ENCODE results near the gene ENTREP3. TPM values are rescaled to one million over a fixed set of nuclear protein-coding genes. Genes with fewer than 3 reads are reported as not detected.

ENTREP3 gene, protein sequence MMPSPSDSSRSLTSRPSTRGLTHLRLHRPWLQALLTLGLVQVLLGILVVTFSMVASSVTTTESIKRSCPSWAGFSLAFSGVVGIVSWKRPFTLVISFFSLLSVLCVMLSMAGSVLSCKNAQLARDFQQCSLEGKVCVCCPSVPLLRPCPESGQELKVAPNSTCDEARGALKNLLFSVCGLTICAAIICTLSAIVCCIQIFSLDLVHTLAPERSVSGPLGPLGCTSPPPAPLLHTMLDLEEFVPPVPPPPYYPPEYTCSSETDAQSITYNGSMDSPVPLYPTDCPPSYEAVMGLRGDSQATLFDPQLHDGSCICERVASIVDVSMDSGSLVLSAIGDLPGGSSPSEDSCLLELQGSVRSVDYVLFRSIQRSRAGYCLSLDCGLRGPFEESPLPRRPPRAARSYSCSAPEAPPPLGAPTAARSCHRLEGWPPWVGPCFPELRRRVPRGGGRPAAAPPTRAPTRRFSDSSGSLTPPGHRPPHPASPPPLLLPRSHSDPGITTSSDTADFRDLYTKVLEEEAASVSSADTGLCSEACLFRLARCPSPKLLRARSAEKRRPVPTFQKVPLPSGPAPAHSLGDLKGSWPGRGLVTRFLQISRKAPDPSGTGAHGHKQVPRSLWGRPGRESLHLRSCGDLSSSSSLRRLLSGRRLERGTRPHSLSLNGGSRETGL
- 1 to 10 TPM; 8.6 to 9.3 TPM for total RNA-seq
- 3.5 to 4.1 reads per million in 2 donors for total RNA-seq

DNA sequence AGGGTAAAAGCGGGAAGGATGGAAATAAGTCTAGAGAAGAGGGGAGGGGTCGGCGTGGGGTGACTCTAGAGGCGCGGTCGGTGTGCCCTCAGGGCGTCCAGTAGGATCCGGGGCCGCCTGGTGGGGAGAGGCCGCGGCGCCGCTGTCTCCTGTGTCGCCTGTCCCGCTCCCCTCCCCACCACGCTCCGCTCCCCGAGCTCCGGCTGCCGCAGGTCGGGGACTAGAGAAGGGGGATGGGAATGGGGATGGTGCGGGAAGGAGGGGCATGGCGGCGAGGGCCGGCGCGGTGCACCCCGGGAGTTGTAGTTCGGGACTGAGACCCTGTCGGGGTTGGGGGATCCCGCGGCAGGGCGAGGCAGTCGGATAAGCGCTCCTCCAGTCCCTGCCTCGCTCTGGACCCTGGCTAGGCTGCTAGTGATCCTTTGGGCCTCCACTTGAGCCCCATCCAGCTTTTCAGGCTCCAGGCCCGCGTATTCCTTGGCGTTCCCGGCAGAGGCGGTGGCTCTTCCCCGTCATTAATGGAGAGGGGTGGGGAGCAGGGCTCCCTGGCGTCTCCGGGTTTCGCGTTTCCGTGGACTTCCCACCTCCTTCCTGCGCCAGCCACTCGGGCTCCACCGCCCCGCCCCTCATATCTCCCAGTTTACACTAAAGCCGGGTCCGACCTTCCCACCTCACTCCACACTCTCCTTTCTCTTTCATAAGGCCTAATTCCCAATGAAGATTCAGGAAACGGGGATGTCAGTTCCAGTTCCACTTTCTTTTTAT is at the start of gene ENTREP3:
ENTREP3 (minus strand) TSS at position 241 of the 765 bp plus-strand sequence. CDS start 606 bp downstream, outside the sequence.
- Mint-ChIP-seq H3K27ac (peak within 1 kb of the TSS; percentile 92), H3K36me3 (ENCODE audit: low read depth) (peaks cover 8% of the 10 kb centered on the region), H3K27me3 (no peaks in the 10 kb centered on the region), H3K4me1 (peaks cover 39% of the 10 kb centered on the region), H3K4me3 (peak within 1 kb of the TSS; percentile 86)
- peak; percentile 71 for ATAC-seq
- peak; percentile 53 to 71 (median 67) for DNase-seq
- no peaks in the 10 kb centered on the region for H3K9me3 ChIP-seq (ENCODE audit: control insufficient read depth, low read length, poor library complexity, severe bottlenecking)

DNA sequence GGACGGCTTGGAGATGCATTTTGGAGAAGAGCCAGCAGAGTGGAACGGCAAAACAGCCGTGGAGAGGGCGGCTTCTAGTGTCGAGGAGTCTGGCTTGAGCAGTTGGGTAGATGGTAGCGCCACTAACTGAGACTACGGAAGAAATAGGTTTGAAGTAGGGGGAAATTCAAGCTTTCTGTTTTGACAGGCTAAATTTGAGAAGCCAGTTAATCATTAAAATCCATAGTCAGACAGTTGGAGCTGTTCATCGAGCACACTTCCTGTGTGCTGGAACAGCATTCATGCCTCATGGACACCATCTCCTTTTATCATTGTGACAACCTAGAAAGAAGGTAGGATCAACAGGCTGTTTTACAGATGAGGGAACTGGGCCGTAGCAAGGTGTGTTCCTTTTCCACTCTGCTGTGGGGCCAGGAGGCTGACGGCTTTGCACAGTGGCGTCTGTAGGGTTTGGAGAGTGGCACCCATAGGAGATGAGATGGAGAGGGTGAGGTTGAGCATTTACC is 49.3 kb upstream of the ENTREP3 start:
- ATAC-seq: no peak
- DNase-seq: no peak
- H3K36me3 Mint-ChIP-seq (ENCODE audit: low read depth): peaks cover 5% of the 10 kb centered on the region

DNA sequence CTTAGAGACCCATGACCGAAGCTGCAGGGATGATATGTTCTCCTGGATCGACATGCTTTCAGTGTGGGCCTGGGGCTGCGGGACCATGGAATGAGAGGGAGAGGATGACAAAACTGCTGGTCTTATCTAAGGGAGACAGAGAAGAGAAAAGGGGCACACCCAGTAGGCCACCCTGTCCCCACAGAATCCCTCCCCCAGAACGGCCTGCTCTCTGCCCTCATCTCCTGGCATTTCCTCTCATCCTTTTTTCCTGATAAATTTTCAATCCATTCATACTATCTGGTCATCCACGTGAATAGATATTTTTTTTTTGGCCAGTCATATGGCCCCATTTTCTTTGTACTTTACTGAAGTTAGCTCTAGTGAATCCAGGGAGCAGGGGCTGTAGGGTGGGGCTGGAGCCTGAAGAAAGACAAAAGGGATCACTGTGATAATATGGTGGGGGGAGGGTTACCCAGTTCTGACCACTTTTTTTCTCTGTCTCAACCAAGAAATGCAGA is 46.1 kb upstream of the ENTREP3 start, which contains the start of gene PKLR:
PKLR (minus strand) TSS at position 97 of the 500 bp plus-strand sequence; CDS start at position 54, 43 bp downstream.
- no peaks in the 10 kb centered on the region for H3K9me3 ChIP-seq (ENCODE audit: control insufficient read depth, low read length, poor library complexity, severe bottlenecking)
- Mint-ChIP-seq H3K27me3 (peaks cover 24% of the 10 kb centered on the region), H3K4me3 (no peak within 1 kb of the TSS), H3K27ac (no peak within 1 kb of the TSS), H3K4me1 (peaks cover 4% of the 10 kb centered on the region), H3K36me3 (ENCODE audit: low read depth) (peaks cover 10% of the 10 kb centered on the region)
- ATAC-seq (no peak), DNase-seq (no peak)

More for the DNA sequence above, 49.3 kb upstream of the ENTREP3 start:
- H3K4me1 Mint-ChIP-seq: peaks cover 9% of the 10 kb centered on the region
- no peaks in the 10 kb centered on the region for H3K9me3 ChIP-seq (ENCODE audit: control insufficient read depth, low read length, poor library complexity, severe bottlenecking)
- no peak overlapping the region for H3K4me3 Mint-ChIP-seq
- H3K27ac Mint-ChIP-seq: no peak overlapping the region
- H3K27me3 Mint-ChIP-seq: peaks cover 12% of the 10 kb centered on the region

DNA sequence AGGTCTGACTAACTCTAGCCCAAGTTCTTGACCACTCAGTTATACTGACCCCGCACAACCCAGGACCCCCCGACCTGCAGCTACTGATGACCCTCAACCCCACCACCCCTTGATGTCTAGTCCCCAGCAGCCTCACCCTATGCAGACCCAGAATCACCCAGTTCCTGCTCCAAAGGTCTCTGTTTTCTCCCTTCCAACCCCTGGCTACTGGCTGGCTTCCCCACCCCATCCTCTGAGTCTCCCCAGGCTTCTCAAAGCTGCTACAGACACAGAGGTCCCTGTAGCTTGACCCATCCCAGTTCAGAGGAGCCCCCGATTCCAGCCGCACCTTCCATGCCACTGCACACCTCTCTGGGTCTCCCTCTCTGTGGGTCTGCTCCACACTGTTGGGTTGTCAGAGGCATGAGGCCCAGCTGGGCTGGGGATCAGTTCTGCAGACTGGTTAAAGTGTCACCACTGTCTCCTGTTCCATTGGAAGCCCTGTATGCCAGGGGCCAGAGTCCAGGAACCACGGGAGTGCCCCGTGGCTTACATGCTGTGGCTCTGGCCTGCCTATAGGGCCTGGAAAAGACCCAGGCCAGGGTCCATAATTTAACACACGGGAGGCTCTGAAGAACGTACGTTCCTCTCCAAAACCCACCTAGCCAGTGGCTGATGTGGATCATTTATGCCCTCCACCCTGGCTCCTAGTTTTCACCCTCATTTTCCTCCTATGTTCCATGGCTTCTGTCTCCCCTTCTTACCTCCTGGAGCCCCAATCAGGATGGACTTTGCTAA is 45.5 kb upstream of the ENTREP3 start:
- H3K27ac Mint-ChIP-seq: no peak overlapping the region
- H3K9me3 ChIP-seq (ENCODE audit: control insufficient read depth, low read length, poor library complexity, severe bottlenecking): no peaks in the 10 kb centered on the region
- H3K36me3 Mint-ChIP-seq (ENCODE audit: low read depth): peaks cover 9% of the 10 kb centered on the region
- DNase-seq: no peak
- peaks cover 31% of the 10 kb centered on the region for H3K27me3 Mint-ChIP-seq
- H3K4me3 Mint-ChIP-seq: no peak overlapping the region
- no peak for ATAC-seq
- H3K4me1 Mint-ChIP-seq: peaks cover 5% of the 10 kb centered on the region

DNA sequence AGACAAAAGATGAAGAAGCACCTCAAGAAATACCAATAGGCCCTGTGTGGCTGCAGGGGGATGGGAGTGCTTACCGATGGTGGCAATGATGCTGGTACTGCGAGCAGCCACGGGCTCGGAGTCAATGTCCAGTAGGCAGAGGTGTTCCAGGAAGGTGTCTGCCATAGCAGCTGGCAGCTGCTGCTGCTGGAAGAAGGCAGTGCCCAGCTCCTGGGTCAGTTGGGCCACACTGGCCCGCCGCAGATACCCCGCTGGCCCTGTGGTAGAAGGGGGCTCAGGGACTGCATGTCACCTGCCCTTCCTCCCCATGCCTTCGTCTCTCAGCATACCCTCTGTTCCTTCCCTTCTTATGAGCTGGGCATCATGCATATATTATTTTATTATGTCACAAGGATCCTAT is 44.7 kb upstream of the ENTREP3 start:
- Mint-ChIP-seq H3K4me3 (no peak overlapping the region), H3K27ac (no peak overlapping the region), H3K36me3 (ENCODE audit: low read depth) (peaks cover 11% of the 10 kb centered on the region), H3K4me1 (peaks cover 6% of the 10 kb centered on the region), H3K27me3 (peaks cover 34% of the 10 kb centered on the region)
- ATAC-seq: no peak
- H3K9me3 ChIP-seq (ENCODE audit: control insufficient read depth, low read length, poor library complexity, severe bottlenecking): no peaks in the 10 kb centered on the region
- no peak for DNase-seq

DNA sequence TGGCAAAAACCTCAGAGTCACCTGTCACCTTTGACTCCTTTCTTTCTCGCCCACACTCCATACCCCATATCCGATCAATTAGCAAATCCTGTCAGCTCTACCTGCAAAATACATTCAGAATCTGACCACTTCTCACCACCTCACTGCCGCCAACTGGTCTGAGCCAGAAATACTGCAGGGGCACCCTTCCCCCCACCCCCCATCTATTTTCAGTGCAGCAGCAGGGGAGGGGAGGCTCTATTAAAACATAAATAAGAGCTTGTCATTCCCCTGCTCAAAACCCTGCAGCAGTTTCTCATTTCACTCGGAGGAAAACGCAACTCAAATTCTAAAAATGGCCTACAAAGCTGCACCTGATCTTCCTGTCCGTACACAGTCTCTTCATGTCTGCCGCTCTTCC is 42.1 kb upstream of the ENTREP3 start:
- peaks cover 8% of the 10 kb centered on the region for H3K36me3 Mint-ChIP-seq (ENCODE audit: low read depth)
- peaks cover 10% of the 10 kb centered on the region for H3K4me1 Mint-ChIP-seq
- H3K27ac Mint-ChIP-seq: no peak overlapping the region
- DNase-seq (no peak), ATAC-seq (no peak)
- no peaks in the 10 kb centered on the region for H3K9me3 ChIP-seq (ENCODE audit: control insufficient read depth, low read length, poor library complexity, severe bottlenecking)
- peaks cover 38% of the 10 kb centered on the region for H3K27me3 Mint-ChIP-seq
- H3K4me3 Mint-ChIP-seq: peak overlapping the region; percentile 8

DNA sequence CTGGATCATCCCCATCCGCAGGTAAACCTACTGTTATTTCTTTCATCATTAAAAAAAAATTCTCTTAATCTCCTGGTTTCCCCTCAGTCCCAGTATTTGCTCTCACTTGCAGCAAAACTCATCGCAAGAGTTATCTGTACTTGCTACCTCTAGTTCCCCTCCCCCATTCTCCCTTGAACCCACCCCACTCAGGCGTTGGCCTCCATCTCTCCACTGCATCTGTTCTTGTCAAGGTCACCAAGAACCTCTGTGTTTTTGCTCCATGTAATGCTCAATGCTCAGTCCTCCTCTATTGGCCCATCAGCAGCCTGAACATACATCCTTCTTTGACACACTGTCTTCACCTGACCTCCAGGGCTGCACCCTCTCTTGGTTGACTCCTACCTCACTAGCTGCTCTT is 41.4 kb upstream of the ENTREP3 start:
- H3K36me3 Mint-ChIP-seq (ENCODE audit: low read depth): peaks cover 8% of the 10 kb centered on the region
- no peaks in the 10 kb centered on the region for H3K9me3 ChIP-seq (ENCODE audit: control insufficient read depth, low read length, poor library complexity, severe bottlenecking)
- H3K4me1 Mint-ChIP-seq: peaks cover 10% of the 10 kb centered on the region
- no peak for DNase-seq
- ATAC-seq: no peak
- peaks cover 41% of the 10 kb centered on the region for H3K27me3 Mint-ChIP-seq
- H3K4me3 Mint-ChIP-seq: no peak overlapping the region
- H3K27ac Mint-ChIP-seq: no peak overlapping the region

DNA sequence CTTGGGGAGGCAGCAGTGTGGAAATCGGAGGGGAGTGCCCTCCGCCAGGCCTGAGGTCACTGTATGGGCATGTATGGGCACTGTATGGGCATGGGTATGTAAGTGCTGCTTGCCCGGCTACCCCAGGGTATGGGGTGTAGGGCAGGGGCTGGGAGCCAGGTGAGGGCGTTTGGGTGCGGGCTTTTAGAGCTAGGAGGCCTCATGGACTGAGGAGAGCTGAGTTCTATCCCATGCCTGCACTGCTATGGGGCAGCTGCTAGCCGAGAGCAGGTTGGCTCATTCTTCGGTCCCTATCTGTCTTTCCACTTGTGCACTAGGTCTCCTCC is 40.6 kb upstream of the ENTREP3 start:
- peaks cover 10% of the 10 kb centered on the region for H3K4me1 Mint-ChIP-seq
- no peak for DNase-seq
- H3K4me3 Mint-ChIP-seq: no peak overlapping the region
- H3K9me3 ChIP-seq (ENCODE audit: control insufficient read depth, low read length, poor library complexity, severe bottlenecking): no peaks in the 10 kb centered on the region
- H3K27ac Mint-ChIP-seq: no peak overlapping the region
- H3K27me3 Mint-ChIP-seq: peaks cover 44% of the 10 kb centered on the region
- H3K36me3 Mint-ChIP-seq (ENCODE audit: low read depth): peaks cover 8% of the 10 kb centered on the region
- ATAC-seq: no peak

DNA sequence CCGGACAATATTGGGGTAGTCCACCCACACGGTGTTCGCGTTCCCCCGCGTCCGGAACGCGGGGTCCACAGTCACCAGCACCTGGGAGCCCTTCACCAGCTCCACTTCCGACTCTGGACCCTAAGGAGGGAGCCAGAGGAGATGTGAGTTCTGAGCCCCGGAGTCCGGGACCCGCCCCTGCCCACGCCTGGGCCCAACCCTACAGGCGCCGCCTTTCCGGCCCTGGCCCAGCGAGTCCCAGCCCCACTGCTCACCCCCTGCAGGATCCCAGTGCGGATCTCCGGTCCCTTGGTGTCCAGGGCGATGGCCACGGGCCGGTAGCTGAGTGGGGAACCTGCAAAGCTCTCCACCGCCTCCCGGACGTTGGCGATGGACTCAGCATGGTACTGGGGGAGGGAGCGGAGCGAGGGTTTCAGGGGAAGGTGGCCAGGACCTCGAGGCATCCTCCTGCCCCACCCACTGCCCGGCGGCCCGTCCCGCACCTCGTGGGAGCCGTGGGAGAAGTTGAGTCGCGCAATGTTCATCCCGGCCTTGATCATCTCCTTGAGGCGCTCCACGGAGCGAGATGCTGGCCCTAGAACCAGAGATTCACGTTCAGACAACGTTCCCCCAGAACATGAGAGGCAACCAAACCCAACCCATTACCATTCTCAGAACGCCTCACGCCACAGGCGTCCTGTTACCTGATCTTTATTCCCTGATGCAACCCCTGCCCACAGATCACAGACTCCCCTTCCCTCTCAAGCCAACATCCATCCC is 40.1 kb upstream of the ENTREP3 start:
- Mint-ChIP-seq H3K4me1 (peaks cover 10% of the 10 kb centered on the region), H3K4me3 (no peak overlapping the region), H3K36me3 (ENCODE audit: low read depth) (peaks cover 8% of the 10 kb centered on the region), H3K27ac (no peak overlapping the region), H3K27me3 (peaks cover 44% of the 10 kb centered on the region)
- ATAC-seq (no peak), DNase-seq (no peak)
- no peaks in the 10 kb centered on the region for H3K9me3 ChIP-seq (ENCODE audit: control insufficient read depth, low read length, poor library complexity, severe bottlenecking)

DNA sequence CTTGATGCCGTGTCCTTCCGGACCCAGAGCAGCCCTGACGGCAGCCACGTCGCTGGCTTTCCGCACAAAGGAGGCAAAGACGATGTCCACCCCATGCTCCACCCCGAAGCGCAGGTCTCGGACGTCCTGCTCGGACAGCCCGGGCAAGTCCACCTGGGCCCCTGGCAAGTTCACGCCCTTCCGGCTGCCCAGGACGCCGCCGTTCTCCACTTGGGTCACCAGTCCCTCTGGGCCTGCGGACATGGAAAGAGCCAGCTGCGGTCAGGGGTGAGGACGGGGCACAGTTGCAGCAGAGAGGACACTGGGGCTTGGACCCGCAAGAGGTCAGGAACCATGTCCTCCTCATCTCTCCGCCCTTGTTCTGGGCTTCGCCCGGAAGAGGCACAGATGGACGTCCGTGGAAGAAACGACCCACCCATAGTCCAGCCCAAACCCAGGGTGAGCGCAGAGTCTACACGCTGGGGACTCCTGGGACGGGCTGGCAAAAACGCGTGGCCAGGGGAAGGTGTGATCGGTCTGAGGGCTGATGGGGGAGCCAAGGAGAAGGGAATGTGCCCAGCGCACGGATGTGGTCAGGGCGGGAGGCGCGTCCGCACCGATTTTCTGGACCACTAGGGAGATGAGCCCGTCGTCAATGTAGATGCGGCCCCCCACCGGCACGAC is 39.4 kb upstream of the ENTREP3 start:
- peak overlapping the region; percentile 41 for H3K4me3 Mint-ChIP-seq
- peaks cover 8% of the 10 kb centered on the region for H3K36me3 Mint-ChIP-seq (ENCODE audit: low read depth)
- ATAC-seq (no peak), DNase-seq (no peak)
- peaks cover 12% of the 10 kb centered on the region for H3K4me1 Mint-ChIP-seq
- H3K27ac Mint-ChIP-seq: no peak overlapping the region
- no peaks in the 10 kb centered on the region for H3K9me3 ChIP-seq (ENCODE audit: control insufficient read depth, low read length, poor library complexity, severe bottlenecking)
- peaks cover 44% of the 10 kb centered on the region for H3K27me3 Mint-ChIP-seq

DNA sequence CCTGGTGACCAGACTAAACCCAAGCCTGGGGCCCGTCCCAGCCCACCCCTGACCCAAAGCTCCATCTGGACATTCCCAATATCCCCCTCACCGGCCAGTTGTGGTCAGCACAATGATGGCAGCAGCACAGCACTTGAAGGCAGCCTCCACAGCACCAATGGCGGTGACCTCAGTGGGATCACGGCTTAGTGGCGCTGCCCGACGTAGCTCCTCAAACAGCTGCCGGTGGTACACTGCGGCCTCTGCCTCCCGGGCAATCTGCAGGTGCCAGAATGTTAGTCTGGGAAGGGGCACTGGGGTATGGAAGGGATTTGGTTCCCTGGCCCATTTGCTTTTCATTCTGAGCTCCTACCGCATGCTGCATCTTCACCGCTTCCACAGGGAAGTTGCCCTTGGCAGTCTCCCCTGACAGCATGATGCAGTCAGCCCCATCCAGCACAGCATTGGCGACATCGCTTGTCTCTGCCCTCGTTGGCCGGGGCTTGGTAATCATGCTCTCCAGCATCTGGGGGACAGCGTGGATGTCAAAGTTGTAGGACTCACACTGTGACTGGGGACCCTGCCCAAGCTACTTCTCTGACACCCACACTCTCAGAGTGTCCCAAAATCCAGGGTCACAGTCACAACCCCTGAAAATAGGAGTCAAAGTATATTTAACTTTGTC is 37.9 kb upstream of the ENTREP3 start:
- H3K27me3 Mint-ChIP-seq: peaks cover 44% of the 10 kb centered on the region
- H3K27ac Mint-ChIP-seq: no peak overlapping the region
- H3K36me3 Mint-ChIP-seq (ENCODE audit: low read depth): peaks cover 8% of the 10 kb centered on the region
- H3K9me3 ChIP-seq (ENCODE audit: control insufficient read depth, low read length, poor library complexity, severe bottlenecking): no peaks in the 10 kb centered on the region
- no peak overlapping the region for H3K4me3 Mint-ChIP-seq
- peaks cover 12% of the 10 kb centered on the region for H3K4me1 Mint-ChIP-seq
- no peak for DNase-seq
- ATAC-seq: no peak
